ENCODE measurements around the gene VILL.

GRCh38 chr3:37992271-37993066, 1.9 kb downstream of the VILL start:
- TF ChIP-seq CTCF (IDR thresholded peaks at IDR 0.05) = no peak
- TF ChIP-seq POLR2A (IDR thresholded peaks at IDR 0.05) = no peak

Measured in gastroesophageal sphincter (tissue), 3 donors.